ENCODE results near the gene PPFIA4. TPM values are rescaled to one million over a fixed set of nuclear protein-coding genes. Genes with fewer than 3 reads are reported as not detected.

Gene PPFIA4
- total RNA-seq, 1 donor from 2014 or later, result 4.9 TPM

DNA sequence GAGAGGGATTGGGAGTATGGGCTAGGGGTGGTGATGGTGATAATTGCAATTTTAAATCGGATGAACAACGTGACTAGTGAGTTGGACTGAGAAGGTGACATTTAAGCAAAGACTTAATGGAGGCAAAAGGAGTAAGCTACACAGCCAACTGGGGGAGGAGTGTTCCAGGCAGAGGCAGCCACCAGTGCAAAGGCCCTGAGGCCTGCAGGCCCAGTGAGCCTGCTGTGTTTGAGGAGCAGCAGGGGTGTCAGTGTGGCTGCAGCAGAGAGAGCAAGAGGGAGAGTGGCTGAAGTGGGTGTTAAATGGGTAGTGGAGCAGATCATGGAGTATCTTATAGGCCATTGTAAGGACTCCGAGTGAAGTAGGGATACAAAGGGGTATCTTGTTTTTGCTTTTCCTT, 40.7 kb downstream of the PPFIA4 start:
- Mint-ChIP-seq H3K4me1 (ENCODE audit: unreplicated experiment) (peaks cover 21% of the 10 kb centered on the region), H3K27ac (no peak overlapping the region), H3K9me3 (no peaks in the 10 kb centered on the region), H3K36me3 (no peaks in the 10 kb centered on the region), H3K4me3 (no peak overlapping the region), H3K27me3 (peaks cover 13% of the 10 kb centered on the region)
- DNase-seq (ENCODE audit: extremely low spot score, unreplicated experiment), result no peak
- TF ChIP-seq, protein P1, sequence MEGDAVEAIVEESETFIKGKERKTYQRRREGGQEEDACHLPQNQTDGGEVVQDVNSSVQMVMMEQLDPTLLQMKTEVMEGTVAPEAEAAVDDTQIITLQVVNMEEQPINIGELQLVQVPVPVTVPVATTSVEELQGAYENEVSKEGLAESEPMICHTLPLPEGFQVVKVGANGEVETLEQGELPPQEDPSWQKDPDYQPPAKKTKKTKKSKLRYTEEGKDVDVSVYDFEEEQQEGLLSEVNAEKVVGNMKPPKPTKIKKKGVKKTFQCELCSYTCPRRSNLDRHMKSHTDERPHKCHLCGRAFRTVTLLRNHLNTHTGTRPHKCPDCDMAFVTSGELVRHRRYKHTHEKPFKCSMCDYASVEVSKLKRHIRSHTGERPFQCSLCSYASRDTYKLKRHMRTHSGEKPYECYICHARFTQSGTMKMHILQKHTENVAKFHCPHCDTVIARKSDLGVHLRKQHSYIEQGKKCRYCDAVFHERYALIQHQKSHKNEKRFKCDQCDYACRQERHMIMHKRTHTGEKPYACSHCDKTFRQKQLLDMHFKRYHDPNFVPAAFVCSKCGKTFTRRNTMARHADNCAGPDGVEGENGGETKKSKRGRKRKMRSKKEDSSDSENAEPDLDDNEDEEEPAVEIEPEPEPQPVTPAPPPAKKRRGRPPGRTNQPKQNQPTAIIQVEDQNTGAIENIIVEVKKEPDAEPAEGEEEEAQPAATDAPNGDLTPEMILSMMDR (conservative IDR thresholded peaks at IDR 0.05), result no peak

- peaks cover 15% of the 10 kb centered on the region for H3K4me1 Mint-ChIP-seq (ENCODE audit: unreplicated experiment)
- peaks cover 35% of the 10 kb centered on the region for H3K27me3 Mint-ChIP-seq
- TF ChIP-seq, protein P1 (conservative IDR thresholded peaks at IDR 0.05), result no peak
- DNase-seq (ENCODE audit: extremely low spot score, unreplicated experiment), result no peak
- no peak overlapping the region for H3K4me3 Mint-ChIP-seq
- no peak overlapping the region for H3K27ac Mint-ChIP-seq
- no peaks in the 10 kb centered on the region for H3K9me3 Mint-ChIP-seq
- H3K36me3 Mint-ChIP-seq, result no peaks in the 10 kb centered on the region
These were observed 42.9 kb downstream of the PPFIA4 start for GRCh38 chr1:203069030-203069747.

DNA sequence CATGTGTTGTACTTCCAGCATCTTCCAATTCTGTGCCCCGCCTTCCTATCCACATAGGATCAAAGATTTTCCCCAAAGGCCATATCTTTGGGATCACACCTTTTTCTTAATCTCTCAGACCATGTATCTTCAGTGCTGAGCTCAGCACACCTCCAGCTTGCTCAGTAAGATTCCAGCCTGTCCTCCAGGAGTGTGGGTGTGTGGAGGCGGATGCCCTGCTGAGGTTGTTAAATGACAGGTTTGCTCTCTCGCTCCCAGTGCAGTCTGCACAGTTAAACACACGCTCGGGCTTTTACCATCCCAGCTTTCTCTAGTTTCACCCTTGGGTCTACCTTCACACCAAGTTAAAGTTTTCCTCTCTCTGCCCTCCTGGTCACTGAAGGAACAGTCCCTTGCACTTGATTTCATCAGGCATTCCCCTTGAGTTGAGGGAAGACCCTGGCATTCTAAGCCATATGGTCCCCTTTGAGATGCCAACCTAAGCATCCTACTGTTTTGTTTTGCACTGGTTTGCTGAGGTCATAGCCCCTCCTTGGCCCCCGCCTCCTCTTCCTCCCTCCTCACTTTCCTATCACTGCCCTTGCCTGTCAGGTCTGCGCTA, 45.8 kb downstream of the PPFIA4 start:
- TF ChIP-seq, protein P1 (conservative IDR thresholded peaks at IDR 0.05), result no peak
- Mint-ChIP-seq H3K4me1 (ENCODE audit: unreplicated experiment) (peaks cover 15% of the 10 kb centered on the region), H3K36me3 (no peaks in the 10 kb centered on the region), H3K27ac (no peak overlapping the region), H3K9me3 (no peaks in the 10 kb centered on the region), H3K27me3 (peaks cover 54% of the 10 kb centered on the region), H3K4me3 (no peak overlapping the region)
- DNase-seq (ENCODE audit: extremely low spot score, unreplicated experiment), result no peak

DNA sequence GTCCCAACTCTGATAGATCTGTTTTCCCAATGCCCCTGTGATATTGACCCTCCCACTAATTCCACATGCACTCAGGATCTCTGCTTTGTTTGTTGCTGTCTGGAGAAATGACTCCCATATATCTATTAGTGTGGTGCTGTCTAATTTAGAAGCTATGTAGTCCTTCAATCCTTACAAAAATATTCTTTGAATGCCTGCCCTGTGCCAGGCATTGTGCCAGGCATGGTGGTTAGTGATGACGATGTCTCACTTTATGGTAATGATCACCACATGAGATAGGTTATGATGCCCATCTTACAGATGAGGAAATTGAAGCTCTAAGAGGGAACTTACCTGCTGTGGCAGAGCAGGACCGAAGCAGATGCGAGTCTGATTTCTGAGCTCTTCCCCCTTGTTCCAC, 46.6 kb downstream of the PPFIA4 start:
- TF ChIP-seq, protein P1 (conservative IDR thresholded peaks at IDR 0.05), result no peak
- no peaks in the 10 kb centered on the region for H3K36me3 Mint-ChIP-seq
- no peaks in the 10 kb centered on the region for H3K9me3 Mint-ChIP-seq
- no peak overlapping the region for H3K4me3 Mint-ChIP-seq
- DNase-seq (ENCODE audit: extremely low spot score, unreplicated experiment), result no peak
- H3K4me1 Mint-ChIP-seq (ENCODE audit: unreplicated experiment), result peaks cover 15% of the 10 kb centered on the region
- H3K27ac Mint-ChIP-seq, result no peak overlapping the region
- H3K27me3 Mint-ChIP-seq, result peaks cover 58% of the 10 kb centered on the region

DNA sequence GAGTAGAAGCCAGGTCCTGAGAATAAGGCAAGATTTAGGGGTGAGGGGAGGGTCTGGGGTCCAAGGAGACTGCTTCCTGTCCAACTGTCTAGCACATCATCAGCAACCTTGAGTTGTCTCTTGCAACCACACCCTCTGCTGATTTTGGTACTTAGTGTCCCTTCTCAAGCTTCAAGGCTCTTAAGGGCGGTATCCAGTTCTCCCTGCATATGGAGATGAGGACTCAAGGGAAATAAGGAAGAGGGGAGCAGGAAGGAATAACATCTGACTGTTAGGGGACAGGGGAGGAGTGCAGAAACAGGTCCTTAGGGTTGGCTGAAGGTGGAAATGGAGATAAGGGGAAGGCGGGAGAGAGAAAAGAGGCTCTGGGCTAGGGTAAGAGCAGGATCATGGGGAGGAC, 47.2 kb downstream of the PPFIA4 start:
- H3K4me3 Mint-ChIP-seq, result no peak overlapping the region
- TF ChIP-seq, protein P1 (conservative IDR thresholded peaks at IDR 0.05), result no peak
- peaks cover 63% of the 10 kb centered on the region for H3K27me3 Mint-ChIP-seq
- no peaks in the 10 kb centered on the region for H3K36me3 Mint-ChIP-seq
- DNase-seq (ENCODE audit: extremely low spot score, unreplicated experiment), result no peak
- H3K4me1 Mint-ChIP-seq (ENCODE audit: unreplicated experiment), result peaks cover 15% of the 10 kb centered on the region
- no peak overlapping the region for H3K27ac Mint-ChIP-seq
- no peaks in the 10 kb centered on the region for H3K9me3 Mint-ChIP-seq
